Midbrain (tissue), 1 donor: ENCODE measurements around the gene LRRC73.
"Not testable (repeated sequence)": the region's sequence is repeated elsewhere in the genome, so short reads cannot be mapped to it uniquely, and the experiment has no call there.

Experiments
- DNase-seq: peaks from one replicate; lab custom pipeline; 2025; lab: John Stamatoyannopoulos, UW

LRRC73 gene

DNA sequence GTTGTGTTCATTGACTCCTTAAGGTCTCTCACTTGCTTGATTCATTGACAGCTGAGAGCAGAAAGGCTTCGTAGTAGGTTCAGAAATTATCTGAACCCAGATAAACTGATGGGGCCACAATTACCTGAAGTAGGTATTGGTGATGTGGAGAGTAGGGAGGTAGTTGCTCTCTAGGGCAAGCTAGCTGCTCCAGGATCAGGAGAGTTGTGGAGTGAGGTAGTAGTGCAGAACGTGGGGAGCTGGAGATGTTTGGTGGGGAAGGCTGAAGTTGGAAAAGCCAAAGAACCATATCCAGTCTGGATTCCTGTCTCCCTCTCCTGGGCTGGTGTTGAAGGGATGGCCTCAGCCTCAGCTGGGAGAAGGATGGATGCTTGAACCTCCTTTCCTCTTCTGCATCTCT, 16.9 kb downstream of the LRRC73 start:
- DNase-seq: no peak

GRCh38 chr6:43492673-43493072, 17.5 kb downstream of the LRRC73 start:
- DNase-seq: peak; percentile 52

DNA sequence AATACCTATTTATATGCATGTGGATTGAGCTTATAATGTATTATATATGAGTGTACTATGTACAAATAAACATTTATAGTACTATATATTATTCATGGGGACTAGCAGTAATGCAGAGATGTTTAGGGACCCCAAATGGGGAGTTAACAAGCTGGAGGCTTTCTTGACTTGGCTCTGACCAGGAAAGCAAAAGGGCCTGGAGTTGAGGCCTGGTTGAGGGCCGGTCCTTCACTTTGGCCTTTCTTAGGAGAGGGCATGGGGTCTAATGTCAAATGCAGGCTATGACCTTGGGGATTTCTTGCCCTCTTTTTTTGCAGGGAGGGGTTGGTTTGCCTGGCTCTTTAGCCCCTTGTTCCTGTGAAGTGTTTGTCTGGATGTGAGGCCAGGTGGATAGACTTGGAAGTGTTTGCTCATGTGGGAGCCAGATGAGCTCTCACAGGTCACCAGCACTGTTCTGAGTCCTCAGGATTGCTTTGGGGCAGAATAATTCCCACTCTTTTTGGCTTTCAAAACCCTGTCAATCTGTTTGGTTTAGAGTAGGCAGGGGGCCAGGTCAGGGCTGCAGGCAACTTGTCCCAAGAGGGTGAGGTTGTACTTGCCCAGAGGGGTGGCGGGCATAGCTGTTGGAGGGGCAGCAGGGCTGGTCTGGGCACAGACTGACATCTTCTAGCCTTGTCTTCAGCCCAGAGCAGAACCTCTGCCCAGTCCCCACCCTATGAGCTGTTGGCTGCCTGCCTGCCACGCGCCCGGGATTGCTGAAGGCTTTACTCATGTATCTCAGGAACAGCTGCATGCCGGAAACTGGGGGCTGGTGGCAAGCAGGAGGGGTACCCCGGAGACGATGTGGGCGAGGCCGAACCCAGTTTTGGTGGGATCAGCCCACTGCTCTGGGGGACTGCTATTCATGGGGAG, 18.1 kb downstream of the LRRC73 start:
- peak; percentile 92 for DNase-seq

- DNase-seq: no peak
Observed at GRCh38 chr6:43490523-43490939, 19.6 kb downstream of the LRRC73 start.

DNA sequence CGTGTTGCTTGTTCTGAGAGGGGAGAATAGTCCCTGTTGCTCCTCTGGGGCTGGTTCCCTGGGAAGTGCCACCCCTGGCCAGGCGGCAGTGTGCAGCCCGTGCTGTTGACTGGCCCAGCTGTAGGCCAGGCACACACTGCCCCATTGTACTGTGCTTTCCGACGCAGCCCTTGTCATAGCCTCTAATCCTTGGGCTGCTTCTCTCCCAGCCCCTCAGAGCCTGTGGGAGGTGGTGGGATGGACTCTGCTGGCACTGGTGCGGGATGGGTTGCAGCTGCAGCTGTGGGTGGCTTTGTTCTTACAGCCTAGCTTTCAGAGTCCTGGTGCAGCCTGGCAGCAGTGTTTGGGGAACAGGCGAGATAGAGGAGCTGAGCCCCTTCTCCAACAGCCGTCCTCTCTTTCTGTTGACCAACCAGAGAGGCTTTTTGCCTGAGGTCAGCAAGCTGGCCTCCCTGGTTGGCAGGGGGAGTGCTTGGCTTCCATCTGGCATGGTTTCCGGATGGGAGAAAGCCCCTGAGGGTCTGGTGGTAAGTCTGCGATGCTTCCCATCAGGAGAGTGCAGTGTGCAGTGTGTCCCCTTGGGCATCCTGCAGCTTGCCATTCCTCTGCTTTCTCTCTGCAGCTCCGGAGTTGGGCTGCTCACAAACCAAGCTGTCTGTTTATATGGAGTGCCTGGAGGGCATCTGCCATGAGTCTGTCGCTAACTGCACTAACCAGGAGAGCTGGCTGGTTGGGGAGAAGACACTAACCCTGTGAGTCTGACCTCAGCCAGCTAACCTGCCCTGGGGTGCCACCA, 20.7 kb downstream of the LRRC73 start:
- DNase-seq: peak; percentile 95

GRCh38 chr6:43488667-43489276, 21.4 kb downstream of the LRRC73 start:
- DNase-seq: no peak

- no peak for DNase-seq
Observed at GRCh38 chr6:43481591-43482236, 28.4 kb downstream of the LRRC73 start.

- no peak for DNase-seq
Observed at GRCh38 chr6:43481075-43481474, 29.1 kb downstream of the LRRC73 start.

DNA sequence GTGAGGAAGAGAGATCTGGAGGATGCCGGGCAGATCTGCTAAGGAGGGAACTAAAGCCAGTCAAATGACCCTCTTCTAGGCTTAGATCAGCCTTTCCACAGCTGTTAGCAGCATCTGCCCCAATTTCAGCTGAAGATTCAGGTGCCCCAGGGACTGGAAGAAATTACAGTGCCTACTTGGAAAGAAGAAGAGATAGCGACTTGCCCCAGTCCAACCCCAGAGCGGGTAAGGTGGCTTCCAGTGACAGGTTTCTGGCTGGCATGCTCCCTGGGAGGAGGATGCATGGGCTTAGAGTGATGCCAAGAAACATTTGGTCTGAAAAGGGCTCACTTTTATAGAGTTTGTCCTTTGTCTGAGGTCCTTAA, 32.2 kb downstream of the LRRC73 start:
- DNase-seq: no peak

GRCh38 chr6:43477235-43478007, 32.7 kb downstream of the LRRC73 start, which contains the start of gene TJAP1:
Gene TJAP1, plus strand, starts transcription at chr6:43477570. Its CDS starts 21,432 bp downstream, at chr6:43499002.
- peak; percentile 92 for DNase-seq

- DNase-seq: no peak
Observed at GRCh38 chr6:43476746-43477145, 33.4 kb downstream of the LRRC73 start.

DNA sequence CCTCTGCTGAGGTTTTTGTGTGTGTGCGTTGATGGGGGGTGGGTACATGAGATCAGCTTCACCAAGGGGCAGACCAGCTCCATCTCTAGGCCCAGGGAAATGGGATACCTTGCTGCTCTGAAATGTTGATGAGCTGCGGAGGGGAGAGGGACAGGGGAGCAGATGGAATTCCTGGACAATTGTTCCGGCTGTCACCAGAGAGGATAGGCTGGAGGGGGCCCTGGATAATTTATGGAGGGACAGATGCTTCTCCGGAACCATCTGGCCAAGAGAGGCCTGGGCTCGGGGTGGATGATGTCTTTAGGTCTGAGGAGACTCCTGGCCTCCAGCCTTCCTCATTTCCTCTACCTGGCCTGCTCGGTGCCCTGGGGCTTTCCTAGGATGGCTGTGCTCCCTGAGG, 34.6 kb downstream of the LRRC73 start:
- no peak for DNase-seq

- DNase-seq: no peak
Observed at GRCh38 chr6:43472515-43472914, 37.6 kb downstream of the LRRC73 start.

DNA sequence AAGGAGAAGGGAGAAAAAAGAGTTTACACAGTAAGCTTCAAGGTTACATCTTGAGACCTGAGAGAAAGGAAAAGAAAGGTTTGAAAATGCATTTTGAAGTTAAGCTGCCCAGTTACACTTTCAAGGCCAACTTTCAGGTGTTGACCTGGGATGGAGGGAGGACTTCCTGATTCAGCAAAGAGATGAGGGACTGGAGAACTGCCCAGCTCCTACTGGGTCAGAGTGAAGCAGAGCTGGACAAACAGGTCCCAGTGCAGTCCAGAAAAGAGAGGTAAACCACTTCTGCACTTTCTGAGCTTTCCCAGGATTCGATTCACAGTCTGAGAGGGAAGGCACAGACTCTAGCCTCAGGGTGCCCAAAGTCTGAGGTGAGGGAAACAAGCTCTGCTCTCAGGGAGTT, 38.7 kb downstream of the LRRC73 start:
- DNase-seq: no peak

DNA sequence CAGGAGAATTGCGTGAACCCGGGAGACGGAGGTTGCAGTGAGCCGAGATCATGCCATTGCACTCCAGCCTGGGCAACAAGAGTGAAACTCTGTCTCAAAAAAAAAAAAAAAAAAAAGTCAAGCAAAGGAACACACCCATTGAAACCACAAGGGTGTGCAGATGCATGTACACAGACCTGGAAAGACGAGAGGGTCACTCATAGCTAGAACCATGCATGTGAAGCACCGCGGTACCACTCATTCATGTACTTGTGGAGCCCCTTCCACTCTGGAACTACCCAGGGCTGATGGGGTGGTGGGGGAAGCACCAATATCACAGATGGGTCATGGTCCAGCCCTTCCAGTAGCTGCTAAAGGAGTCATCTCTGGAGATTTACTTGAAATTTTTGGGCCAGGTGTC, 40.2 kb downstream of the LRRC73 start:
- no peak for DNase-seq

DNA sequence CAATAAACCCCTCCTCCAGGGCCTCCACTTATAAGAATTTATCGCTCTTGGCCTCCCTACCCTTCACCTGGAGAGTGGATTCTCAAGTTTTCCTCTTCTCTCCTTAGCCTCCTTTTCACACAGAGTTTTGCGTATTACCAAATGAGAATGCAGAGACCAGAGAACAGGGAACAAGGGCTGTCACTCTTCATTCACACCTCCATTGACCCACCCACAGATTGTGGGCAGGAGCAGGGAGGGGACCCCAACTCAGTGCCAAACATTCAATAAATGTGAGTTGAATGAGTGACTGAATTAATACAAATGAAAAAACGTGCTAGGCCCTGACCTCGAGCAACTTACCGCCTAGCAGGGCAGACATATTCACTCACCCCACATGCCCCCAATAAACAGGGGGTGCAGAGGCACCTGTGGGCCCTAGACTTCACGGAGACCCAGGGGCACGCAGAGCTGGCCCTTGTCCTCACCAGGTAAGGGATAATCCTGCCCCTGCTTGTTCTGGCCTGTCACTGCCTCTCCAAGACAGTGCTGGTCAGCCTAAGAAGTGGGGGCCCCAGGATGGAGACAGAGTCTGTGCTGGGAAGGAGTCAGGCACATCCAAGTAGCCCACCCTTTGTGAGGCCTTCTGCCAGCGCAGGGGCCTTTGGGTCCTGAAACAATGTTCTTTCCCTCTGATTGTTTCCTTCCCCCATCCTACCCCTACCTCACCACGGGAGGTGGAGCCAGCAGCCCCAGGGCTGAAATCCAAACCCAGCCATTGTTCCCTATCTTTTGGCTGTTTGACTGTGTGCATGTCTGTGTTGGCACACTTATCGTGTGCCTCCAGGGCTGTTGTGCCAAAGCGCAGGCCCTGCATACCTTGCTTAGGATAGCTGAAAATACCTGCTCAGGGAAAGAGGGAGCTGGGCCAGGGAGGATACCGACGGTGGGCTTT, 41.1 kb downstream of the LRRC73 start:
- DNase-seq: no peak

GRCh38 chr6:43468240-43468639, 41.9 kb downstream of the LRRC73 start:
- no peak for DNase-seq

DNA sequence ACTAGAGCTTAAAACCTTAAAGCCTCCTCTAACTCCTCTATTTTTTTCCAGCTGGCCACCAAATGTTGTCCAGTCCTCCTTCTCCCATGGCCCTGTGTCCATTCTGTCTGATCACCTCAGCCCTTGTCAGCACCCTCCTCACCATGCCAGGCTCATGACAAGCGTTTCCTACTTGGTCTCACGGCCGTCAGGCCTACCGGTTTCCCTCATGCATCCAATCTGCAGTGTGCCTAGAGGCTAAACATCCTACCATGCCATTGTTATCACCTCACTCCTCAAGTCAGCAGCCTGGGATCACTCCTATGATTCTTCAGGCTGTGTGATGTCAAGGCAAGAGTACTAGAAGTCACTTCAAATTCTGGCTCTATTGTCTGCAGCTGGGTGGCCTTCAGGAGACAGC, 42.4 kb downstream of the LRRC73 start:
- DNase-seq: no peak

DNA sequence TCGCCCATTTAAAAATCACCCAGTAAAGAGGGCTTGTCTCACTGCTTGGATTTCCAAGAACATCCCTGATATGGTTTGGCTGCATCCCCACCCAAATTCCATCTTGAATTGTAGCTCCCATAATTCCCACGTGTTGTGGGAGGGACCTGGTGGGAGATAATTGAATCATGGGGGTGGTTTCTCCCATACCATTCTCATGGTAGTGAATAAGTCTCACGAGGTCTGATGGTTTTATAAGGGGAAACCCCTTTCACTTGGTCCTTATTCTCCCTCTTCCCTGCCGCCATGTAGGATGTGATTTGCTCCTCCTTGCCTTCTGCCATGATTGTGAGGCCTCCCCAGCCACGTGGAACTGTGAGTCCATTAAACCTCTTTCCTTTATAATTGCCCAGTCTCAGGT, 42.9 kb downstream of the LRRC73 start:
- not testable (repeated sequence) for DNase-seq

DNA sequence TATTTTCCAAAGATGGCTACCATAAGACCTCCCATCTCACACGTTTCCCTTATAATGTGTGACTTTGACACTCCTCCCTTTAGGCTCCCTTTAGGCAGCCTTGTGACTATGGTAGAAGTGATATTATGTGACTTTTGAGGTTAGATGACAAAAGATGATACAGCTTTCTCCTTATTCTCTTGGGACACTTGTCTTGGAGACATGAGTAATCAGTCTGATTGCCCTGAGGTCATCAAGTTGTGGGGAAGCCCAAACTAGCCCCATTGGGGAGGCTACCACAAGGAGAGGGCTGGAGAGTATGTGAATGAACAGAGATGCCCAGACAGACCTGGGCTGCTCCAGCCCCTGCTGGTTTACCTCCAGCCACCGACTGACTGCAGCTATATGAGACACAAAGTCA, 44.2 kb downstream of the LRRC73 start:
- DNase-seq: no peak
